ENCODE data around the gene MOGAT3. TPM values are rescaled to one million over a fixed set of nuclear protein-coding genes. Genes with fewer than 3 reads are reported as not detected.

Gene MOGAT3, protein sequence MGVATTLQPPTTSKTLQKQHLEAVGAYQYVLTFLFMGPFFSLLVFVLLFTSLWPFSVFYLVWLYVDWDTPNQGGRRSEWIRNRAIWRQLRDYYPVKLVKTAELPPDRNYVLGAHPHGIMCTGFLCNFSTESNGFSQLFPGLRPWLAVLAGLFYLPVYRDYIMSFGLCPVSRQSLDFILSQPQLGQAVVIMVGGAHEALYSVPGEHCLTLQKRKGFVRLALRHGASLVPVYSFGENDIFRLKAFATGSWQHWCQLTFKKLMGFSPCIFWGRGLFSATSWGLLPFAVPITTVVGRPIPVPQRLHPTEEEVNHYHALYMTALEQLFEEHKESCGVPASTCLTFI
- total RNA-seq (6.3 and 8.4 TPM in 2 replicates), polyA plus RNA-seq (10.5 and 14.0 TPM in 2 replicates)

DNA sequence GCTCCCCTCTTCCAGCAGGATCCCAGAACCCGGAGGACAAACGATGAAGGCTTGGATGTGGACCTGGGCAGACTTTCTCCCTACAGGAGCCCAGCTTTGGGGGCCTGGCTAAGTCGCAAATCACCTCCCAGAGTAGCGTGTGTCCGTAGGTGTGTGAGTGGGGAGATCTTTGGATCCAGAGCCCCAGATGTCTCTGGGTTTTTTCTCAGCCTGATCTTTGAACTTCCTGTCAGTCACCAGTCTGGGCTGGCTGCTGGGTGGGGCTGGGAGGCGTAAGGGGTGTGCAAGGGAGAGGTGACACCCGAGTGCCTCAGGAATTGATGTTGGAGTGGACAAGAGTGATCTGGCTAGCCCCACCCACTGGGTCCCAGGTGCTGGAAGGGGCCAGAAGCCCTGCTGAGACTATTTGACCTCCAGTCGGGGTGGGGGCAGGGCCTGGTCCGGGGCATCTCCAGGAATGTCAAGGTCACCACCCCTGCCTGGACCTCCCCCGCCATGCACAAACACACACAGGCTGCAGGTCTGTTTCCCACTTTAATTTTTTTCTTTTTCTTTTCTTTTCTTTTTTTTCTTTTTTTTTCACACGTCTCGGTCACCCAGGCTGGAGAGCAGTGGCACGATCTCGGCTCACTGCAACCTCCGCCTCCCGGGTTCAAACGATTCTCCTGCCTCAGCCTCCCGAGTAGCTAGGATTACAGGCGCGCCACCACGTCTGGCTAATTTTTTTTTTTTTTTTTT lies at the start of gene MOGAT3:
Gene MOGAT3 (minus strand): TSS at position 175 of the 738 bp plus-strand sequence. CDS start 182 bp downstream, outside the sequence.
- H3K9me3 ChIP-seq (ENCODE audit: low read depth) = no peaks in the 10 kb centered on the region
- peak; percentile 81 for DNase-seq (ENCODE audit: low spot score)
- no peaks in the 10 kb centered on the region for H3K4me1 ChIP-seq (ENCODE audit: insufficient read depth)
- WGBS (ENCODE audit: low lambda C conversion rate, missing lambda C conversion rate) = 26% methylated on average over 21 of the region's 21 CpGs
- no peak within 1 kb of the TSS for H3K4me3 ChIP-seq
- H3K27me3 ChIP-seq = peaks cover 37% of the 10 kb centered on the region
- H2AFZ ChIP-seq = peak within 1 kb of the TSS; percentile 60
- peak within 1 kb of the TSS; percentile 84 for H3K4me2 ChIP-seq
- H4K20me1 ChIP-seq (ENCODE audit: insufficient read depth, poor library complexity, severe bottlenecking) = no peaks in the 10 kb centered on the region
- no peaks in the 10 kb centered on the region for H3K79me2 ChIP-seq
- no peaks in the 10 kb centered on the region for H3K9me2 ChIP-seq (replicated peaks; ENCODE audit: insufficient read depth)
- TF ChIP-seq EZH2phosphoT487 (IDR thresholded peaks at IDR 0.05; ENCODE audit: low read depth, severe bottlenecking, unreplicated experiment) = no peak
- peak within 1 kb of the TSS; percentile 93 for H3K27ac ChIP-seq
- H3K36me3 ChIP-seq (replicated peaks; ENCODE audit: insufficient read depth, low read depth) = no peaks in the 10 kb centered on the region

DNA sequence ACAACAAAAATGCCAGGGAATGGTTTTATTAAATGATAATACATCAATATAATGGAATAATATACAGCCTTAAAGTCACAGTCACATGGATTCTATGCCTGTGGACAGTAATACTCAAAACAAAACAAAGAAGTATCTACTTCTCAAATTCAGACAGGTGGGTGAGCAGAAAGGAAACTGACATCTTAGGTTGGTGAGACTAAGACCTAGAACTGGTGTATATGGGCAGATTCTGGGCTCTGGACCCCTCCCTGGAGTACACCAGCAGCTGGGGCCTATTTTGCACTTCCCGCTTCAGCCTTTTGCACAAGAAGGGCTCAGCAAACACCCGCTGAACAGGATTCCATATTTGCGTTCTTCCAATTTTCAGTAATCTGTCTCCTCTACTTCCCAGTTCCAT lies 49.5 kb upstream of the MOGAT3 start:
- peaks cover 58% of the 10 kb centered on the region for H3K79me2 ChIP-seq
- no peak for DNase-seq (ENCODE audit: low spot score)
- no peaks in the 10 kb centered on the region for H3K9me2 ChIP-seq (replicated peaks; ENCODE audit: insufficient read depth)
- H3K36me3 ChIP-seq (replicated peaks; ENCODE audit: insufficient read depth, low read depth) = no peaks in the 10 kb centered on the region
- no peaks in the 10 kb centered on the region for H3K27me3 ChIP-seq
- peak overlapping the region; percentile 83 for H3K4me2 ChIP-seq
- 93% methylated on average over 3 of the region's 3 CpGs for WGBS (ENCODE audit: low lambda C conversion rate, missing lambda C conversion rate)
- no peak overlapping the region for H3K27ac ChIP-seq
- H3K9me3 ChIP-seq (ENCODE audit: low read depth) = no peaks in the 10 kb centered on the region
- H4K20me1 ChIP-seq (ENCODE audit: insufficient read depth, poor library complexity, severe bottlenecking) = peaks cover 4% of the 10 kb centered on the region
- H3K4me3 ChIP-seq = no peak overlapping the region
- no peak overlapping the region for H2AFZ ChIP-seq
- peaks cover 12% of the 10 kb centered on the region for H3K4me1 ChIP-seq (ENCODE audit: insufficient read depth)
- TF ChIP-seq EZH2 (IDR thresholded peaks at IDR 0.05; ENCODE audit: borderline replicate concordance) (no peak), EZH2phosphoT487 (IDR thresholded peaks at IDR 0.05; ENCODE audit: low read depth, severe bottlenecking, unreplicated experiment) (no peak)
- TF ChIP-seq, protein P1, sequence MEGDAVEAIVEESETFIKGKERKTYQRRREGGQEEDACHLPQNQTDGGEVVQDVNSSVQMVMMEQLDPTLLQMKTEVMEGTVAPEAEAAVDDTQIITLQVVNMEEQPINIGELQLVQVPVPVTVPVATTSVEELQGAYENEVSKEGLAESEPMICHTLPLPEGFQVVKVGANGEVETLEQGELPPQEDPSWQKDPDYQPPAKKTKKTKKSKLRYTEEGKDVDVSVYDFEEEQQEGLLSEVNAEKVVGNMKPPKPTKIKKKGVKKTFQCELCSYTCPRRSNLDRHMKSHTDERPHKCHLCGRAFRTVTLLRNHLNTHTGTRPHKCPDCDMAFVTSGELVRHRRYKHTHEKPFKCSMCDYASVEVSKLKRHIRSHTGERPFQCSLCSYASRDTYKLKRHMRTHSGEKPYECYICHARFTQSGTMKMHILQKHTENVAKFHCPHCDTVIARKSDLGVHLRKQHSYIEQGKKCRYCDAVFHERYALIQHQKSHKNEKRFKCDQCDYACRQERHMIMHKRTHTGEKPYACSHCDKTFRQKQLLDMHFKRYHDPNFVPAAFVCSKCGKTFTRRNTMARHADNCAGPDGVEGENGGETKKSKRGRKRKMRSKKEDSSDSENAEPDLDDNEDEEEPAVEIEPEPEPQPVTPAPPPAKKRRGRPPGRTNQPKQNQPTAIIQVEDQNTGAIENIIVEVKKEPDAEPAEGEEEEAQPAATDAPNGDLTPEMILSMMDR (IDR thresholded peaks at IDR 0.05; ENCODE audit: poor library complexity) = no peak

DNA sequence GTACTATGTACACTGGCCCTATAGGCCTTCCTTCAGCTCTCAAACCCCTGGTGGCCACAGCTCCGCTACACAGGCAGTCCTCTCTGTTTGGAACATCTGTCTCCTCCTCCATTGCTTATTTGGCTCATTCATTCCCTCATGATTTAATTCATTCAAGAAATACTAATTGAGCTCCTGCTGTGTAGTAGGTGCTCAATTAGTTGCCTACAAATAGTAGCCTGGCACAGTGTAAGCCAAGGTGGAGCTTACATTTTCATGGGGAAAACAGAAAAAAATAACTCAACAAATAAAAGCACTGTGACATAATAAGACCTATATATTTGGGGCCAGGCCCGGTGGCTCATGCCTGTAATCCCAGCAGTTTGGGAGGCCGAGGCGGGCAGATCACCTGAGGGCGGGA lies 47.4 kb upstream of the MOGAT3 start:
- Histone ChIP-seq H3K4me3 (no peak overlapping the region), H2AFZ (no peak overlapping the region), H3K4me2 (no peak overlapping the region), H3K79me2 (peaks cover 64% of the 10 kb centered on the region), H4K20me1 (ENCODE audit: insufficient read depth, poor library complexity, severe bottlenecking) (peaks cover 7% of the 10 kb centered on the region), H3K27ac (no peak overlapping the region), H3K9me2 (replicated peaks; ENCODE audit: insufficient read depth) (no peaks in the 10 kb centered on the region), H3K9me3 (ENCODE audit: low read depth) (no peaks in the 10 kb centered on the region), H3K4me1 (ENCODE audit: insufficient read depth) (peaks cover 19% of the 10 kb centered on the region), H3K36me3 (replicated peaks; ENCODE audit: insufficient read depth, low read depth) (no peaks in the 10 kb centered on the region), H3K27me3 (no peaks in the 10 kb centered on the region)
- DNase-seq (ENCODE audit: low spot score) = no peak
- 100% methylated on average over 5 of the region's 5 CpGs for WGBS (ENCODE audit: low lambda C conversion rate, missing lambda C conversion rate)
- TF ChIP-seq, protein P1 (IDR thresholded peaks at IDR 0.05; ENCODE audit: poor library complexity) = no peak
- no peak for TF ChIP-seq EZH2 (IDR thresholded peaks at IDR 0.05; ENCODE audit: borderline replicate concordance)
- TF ChIP-seq EZH2phosphoT487 (IDR thresholded peaks at IDR 0.05; ENCODE audit: low read depth, severe bottlenecking, unreplicated experiment) = no peak
